Testis (tissue), 3 donors: ENCODE results near the gene HSF4. TPM values are rescaled to one million over a fixed set of nuclear protein-coding genes. Genes with fewer than 3 reads are reported as not detected.
A peak's percentile ranks its signal among the peaks of the same experiment; 100 is the strongest.

Source experiments
- DNase-seq: peaks from one replicate; pipeline ENCODE4 v3.0.0-alpha.2; 2019
- H3K27ac ChIP-seq, 2 donors: fragments of 200-600 bp; sonication (generic); one replicate each; pipeline ENCODE4 v1.5.1; 2019
- H3K27me3 ChIP-seq: fragments of 200-600 bp; sonication (generic); one replicate; pipeline ENCODE4 v1.5.1; 2019
- H3K36me3 ChIP-seq: fragments of 200-600 bp; sonication (generic); one replicate; pipeline ENCODE4 v1.5.1; 2017; ENCODE audit warnings: low read depth; ENCODE audit errors: missing control alignments
- H3K4me1 ChIP-seq: fragments of 200-600 bp; sonication (generic); one replicate; pipeline ENCODE4 v1.5.1; 2019
- H3K4me3 ChIP-seq, 2 donors: fragments of 200-600 bp; sonication (generic); one replicate each; pipeline ENCODE4 v1.5.1; 2017 to 2019
- H3K9me3 ChIP-seq: fragments of 200-600 bp; sonication (generic); one replicate; pipeline ENCODE4 v1.5.1; 2017
- POLR2A ChIP-seq: fragments of 450-650 bp; IDR thresholded peaks from one replicate; pipeline ENCODE4 v1.6.1; 2017; ENCODE audit warnings: antibody characterized with exemption, mild to moderate bottlenecking, moderate library complexity
- WGBS, 2 donors: methylation state at CpG; one replicate each; pipeline ENCODE4 v1.1.5; 2018; 5-methylcytosine and 5-hydroxymethylcytosine counted together
- intact Hi-C: fragments of 100-400 bp; cut with DNase I; formaldehyde crosslinking; loops from one replicate; pipeline ENCODE4 v1.15.1; 2023; ENCODE audit warnings: low total_unique reads
- polyA plus RNA-seq: library from polyadenylated mRNA; stranded (reverse); fragments of 350-450 nt; fragmentation: Illumina TruSeq; extraction: RNeasy Lipid Tissue Mini Kit (QIAGEN cat#74804); gene quantifications from one replicate; pipeline ENCODE4 v1.2.3, GENCODE V29; 2014; ENCODE audit warnings: low read depth, low replicate concordance; ENCODE audit not compliant: insufficient read depth
- total RNA-seq, 2 donors: library from RNA; depleted of rRNA; stranded (reverse); fragments of >200 nt; gene quantifications; one replicate each; pipeline ENCODE4 v1.2.3, GENCODE V29; 2016
- TF ChIP-seq, protein P1 (sequence below), 3 experiments: fragments of 450-650 bp in 2 of 3; fragments of 200-600 bp in 1 of 3; sonication (generic) in 1 of 3; IDR thresholded peaks; one replicate each; pipeline ENCODE4 v1.5.1; 2016 to 2019; ENCODE audit warnings: antibody characterized with exemption in 3 of 3, mild to moderate bottlenecking in 2 of 3, moderate library complexity in 1 of 3

Gene HSF4
- total and polyA plus RNA-seq, 3 donors from 2014 or later, result 20.2 to 78.3 (median 63.4) TPM

DNA sequence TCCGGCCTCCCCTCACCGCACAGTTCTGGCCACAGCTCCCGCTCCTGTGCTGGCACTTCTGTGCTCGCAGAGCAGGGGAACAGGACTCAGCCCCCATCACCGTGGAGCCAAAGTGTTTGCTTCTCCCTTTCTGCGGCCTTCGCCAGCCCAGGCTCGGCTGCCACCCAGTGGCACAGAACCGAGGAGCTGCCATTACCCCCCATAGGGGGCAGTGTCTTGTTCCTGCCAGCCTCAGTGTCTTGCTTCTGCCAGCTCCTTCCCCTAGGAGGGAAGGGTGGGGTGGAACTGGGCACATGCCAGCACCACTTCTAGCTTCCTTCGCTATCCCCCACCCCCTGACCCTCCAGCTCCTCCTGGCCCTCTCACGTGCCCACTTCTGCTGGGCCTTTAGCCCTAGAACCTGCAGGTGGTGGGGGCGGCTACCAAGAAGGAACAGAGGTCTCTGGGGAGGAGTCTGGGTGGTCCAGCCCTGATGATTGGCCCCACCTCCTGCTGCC lies 33.7 kb downstream of the HSF4 start:
- Histone ChIP-seq H3K4me3 (no peak overlapping the region), H3K27ac (no peak overlapping the region), H3K27me3 (no peaks in the 10 kb centered on the region), H3K9me3 (no peaks in the 10 kb centered on the region), H3K36me3 (no peaks in the 10 kb centered on the region), H3K4me1 (peaks cover 26% of the 10 kb centered on the region)
- peak; percentile 66 for DNase-seq
- intact Hi-C loops, result no loop called here
- no peak for TF ChIP-seq POLR2A
- TF ChIP-seq, protein P1, sequence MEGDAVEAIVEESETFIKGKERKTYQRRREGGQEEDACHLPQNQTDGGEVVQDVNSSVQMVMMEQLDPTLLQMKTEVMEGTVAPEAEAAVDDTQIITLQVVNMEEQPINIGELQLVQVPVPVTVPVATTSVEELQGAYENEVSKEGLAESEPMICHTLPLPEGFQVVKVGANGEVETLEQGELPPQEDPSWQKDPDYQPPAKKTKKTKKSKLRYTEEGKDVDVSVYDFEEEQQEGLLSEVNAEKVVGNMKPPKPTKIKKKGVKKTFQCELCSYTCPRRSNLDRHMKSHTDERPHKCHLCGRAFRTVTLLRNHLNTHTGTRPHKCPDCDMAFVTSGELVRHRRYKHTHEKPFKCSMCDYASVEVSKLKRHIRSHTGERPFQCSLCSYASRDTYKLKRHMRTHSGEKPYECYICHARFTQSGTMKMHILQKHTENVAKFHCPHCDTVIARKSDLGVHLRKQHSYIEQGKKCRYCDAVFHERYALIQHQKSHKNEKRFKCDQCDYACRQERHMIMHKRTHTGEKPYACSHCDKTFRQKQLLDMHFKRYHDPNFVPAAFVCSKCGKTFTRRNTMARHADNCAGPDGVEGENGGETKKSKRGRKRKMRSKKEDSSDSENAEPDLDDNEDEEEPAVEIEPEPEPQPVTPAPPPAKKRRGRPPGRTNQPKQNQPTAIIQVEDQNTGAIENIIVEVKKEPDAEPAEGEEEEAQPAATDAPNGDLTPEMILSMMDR (IDR thresholded peaks at IDR 0.05), result peak; percentile 53 to 66 (median 56)
- 47 to 59% methylated on average over 4 to 12 of the region's 12 CpGs for WGBS, 2 donors

DNA sequence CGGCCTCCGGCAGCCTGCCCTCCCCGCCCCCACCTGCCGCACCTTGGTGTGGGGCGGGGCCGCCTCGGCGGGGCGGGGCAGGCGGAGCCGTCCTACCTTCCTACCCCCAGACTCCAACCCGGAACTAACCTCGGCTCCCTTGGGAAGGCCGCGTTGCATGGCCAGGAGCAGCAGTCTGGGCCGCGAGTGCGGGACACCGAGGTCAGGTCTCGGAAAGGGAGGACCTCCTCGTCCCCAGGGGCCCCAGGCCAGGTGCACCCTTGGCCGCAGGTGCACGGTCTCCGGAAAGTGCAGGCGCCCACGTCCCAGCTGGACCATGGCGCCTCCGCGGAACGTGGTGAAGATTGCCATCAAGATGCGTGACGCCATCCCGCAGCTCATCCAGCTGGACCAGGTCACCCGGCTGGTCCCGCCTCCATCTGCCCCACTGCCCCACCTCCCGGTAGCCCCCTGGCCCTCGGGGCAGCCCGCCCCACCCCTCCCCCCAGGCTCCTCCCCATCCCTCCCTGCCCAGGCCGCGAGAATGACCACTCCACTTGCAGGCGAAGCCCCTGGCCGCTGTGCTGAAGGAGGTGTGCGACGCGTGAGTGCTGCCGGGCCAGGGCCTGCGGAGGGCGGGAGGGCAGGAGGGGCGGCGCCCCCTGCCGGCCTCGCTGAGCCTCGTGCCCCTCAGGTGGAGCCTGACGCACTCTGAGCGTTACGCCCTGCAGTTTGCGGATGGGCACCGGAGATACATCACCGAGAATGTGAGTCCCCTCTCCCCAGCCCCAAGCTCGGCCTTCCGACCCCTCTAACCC lies 34.7 kb downstream of the HSF4 start, which contains the start of gene ELMO3:
Gene ELMO3, plus strand, starts transcription at position 121 of the 797 bp plus-strand sequence. Its CDS starts 196 bp downstream, at position 317.
- Histone ChIP-seq H3K36me3 (no peaks in the 10 kb centered on the region), H3K4me3 (peak within 1 kb of the TSS; percentile 41 to 48), H3K4me1 (peaks cover 17% of the 10 kb centered on the region), H3K27ac (no peak within 1 kb of the TSS), H3K27me3 (no peaks in the 10 kb centered on the region), H3K9me3 (no peaks in the 10 kb centered on the region)
- 33 to 34% methylated on average over 22 to 61 of the region's 61 CpGs for WGBS, 2 donors
- intact Hi-C loops, result no loop called here
- DNase-seq, result peak; percentile 49
- no peak for TF ChIP-seq POLR2A
- TF ChIP-seq, protein P1 (IDR thresholded peaks at IDR 0.05), result peak in 1 of 3 experiments; percentile 26

DNA sequence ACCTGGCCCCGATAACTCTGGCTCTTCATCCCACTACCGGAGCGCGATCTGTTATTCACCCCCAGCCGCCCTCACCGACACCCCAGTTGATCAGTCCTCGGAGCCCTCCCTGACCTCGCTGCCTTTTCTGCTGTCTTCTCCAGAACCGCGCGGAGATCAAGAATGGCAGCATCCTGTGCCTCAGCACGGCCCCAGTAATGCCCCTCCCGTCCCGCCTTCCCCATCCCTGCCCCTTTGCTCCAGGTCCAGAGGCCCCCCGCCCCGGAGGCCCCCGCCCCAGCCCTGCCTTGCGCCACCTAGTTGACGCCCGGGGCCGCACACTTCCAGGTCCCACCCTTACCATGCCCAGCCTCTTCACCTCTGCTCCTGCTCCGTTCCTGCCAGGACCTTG lies 35.3 kb downstream of the HSF4 start:
- Histone ChIP-seq H3K36me3 (no peaks in the 10 kb centered on the region), H3K27me3 (no peaks in the 10 kb centered on the region), H3K4me3 (peak overlapping the region; percentile 41 to 48), H3K9me3 (no peaks in the 10 kb centered on the region), H3K27ac (no peak overlapping the region), H3K4me1 (peaks cover 17% of the 10 kb centered on the region)
- WGBS, 2 donors, result 44 to 46% methylated on average over 10 to 21 of the region's 22 CpGs
- intact Hi-C loops, result no loop called here
- no peak for TF ChIP-seq POLR2A
- TF ChIP-seq, protein P1 (IDR thresholded peaks at IDR 0.05), result no peak
- peak; percentile 36 for DNase-seq

DNA sequence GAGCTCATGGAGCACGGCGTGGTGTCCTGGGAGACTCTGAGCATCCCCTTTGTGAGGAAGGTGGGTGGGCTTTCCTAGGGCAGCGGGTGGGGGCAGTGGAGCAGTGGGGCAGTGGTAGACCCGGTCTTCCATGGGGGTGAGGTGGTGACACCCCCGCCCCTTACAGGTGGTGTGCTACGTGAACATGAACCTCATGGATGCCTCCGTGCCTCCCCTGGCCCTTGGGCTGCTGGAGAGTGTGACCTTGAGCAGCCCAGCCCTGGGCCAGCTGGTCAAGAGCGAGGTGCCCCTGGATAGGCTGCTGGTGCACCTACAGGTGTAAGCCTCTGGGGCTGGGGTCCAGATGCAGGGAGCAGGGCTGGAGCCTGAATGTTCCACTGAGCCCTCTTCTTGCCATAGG lies 35.9 kb downstream of the HSF4 start:
- Histone ChIP-seq H3K4me1 (peaks cover 17% of the 10 kb centered on the region), H3K9me3 (no peaks in the 10 kb centered on the region), H3K4me3 (no peak overlapping the region), H3K36me3 (no peaks in the 10 kb centered on the region), H3K27me3 (no peaks in the 10 kb centered on the region), H3K27ac (no peak overlapping the region)
- intact Hi-C loops, result no loop called here
- no peak for DNase-seq
- TF ChIP-seq POLR2A, result no peak
- TF ChIP-seq, protein P1 (IDR thresholded peaks at IDR 0.05), result no peak
- WGBS, 2 donors, result 85% methylated on average over 6 of the region's 8 CpGs; no CpG with 5 or more reads in 1 of the 2 donors
